ENCODE measurements around the gene PXN. TPM values are rescaled to one million over a fixed set of nuclear protein-coding genes. Genes with fewer than 3 reads are reported as not detected.

The PXN gene
- total and polyA plus RNA-seq, 2 of the 13 experiments (the other 11 are each of a cell fraction or from before 2014, with no cell fraction given) = 13.6 to 14.2 TPM

GRCh38 chr12:120223458-120224303, 41.8 kb downstream of the PXN start:
- no TSS peak for BruUV-seq (replicated peaks)
- intact Hi-C loops (cut with micrococcal nuclease; ENCODE audit: unreplicated experiment) = no loop called here
- TF ChIP-seq ZNF263 (CRISPR knock-in tag; IDR thresholded peaks at IDR 0.05) = peak; percentile 85
- TF ChIP-seq SSRP1 (CRISPR knock-in tag; IDR thresholded peaks at IDR 0.05) = no peak
- TF ChIP-seq ZNF530 (CRISPR knock-in tag; IDR thresholded peaks at IDR 0.05; ENCODE audit: low read depth) = no peak
- Histone ChIP-seq H3K9ac (ENCODE audit: insufficient read depth, low read depth, low read length) (no peak overlapping the region), H3K27me3 (ENCODE audit: control insufficient read depth in 1 of 2, insufficient read depth in 2 of 2, low read length in 2 of 2) (no peaks in the 10 kb centered on the region), H3K4me1 (ENCODE audit: insufficient read depth, low read length) (peaks cover 77% of the 10 kb centered on the region), H2AFZ (ENCODE audit: low read length) (no peak overlapping the region), H3K79me2 (ENCODE audit: insufficient read depth, low read length) (peaks cover 2% of the 10 kb centered on the region), H3K27ac (ENCODE audit: extremely low read length, insufficient read depth, low read length) (no peak overlapping the region), H3K9me3 (ENCODE audit: low read length) (no peaks in the 10 kb centered on the region), H4K20me1 (ENCODE audit: insufficient read depth, low read length) (no peaks in the 10 kb centered on the region), H3K36me3 (replicated peaks in 1 of 2; ENCODE audit: control insufficient read depth in 1 of 2, insufficient read depth in 2 of 2, low read length in 2 of 2) (peaks cover 15 to 29% of the 10 kb centered on the region in 2 experiments), H3K4me2 (ENCODE audit: low read depth, low read length) (no peak overlapping the region), H3K4me3 (replicated peaks in 1 of 3; ENCODE audit: insufficient read depth in 1 of 3, low read depth in 2 of 3, low read length in 3 of 3) (no peak overlapping the region)
- WGBS (ENCODE audit: low lambda C conversion rate) = 94% methylated on average over 16 of the region's 19 CpGs
- FAIRE-seq (no peak), ATAC-seq (no peak), DNase-seq (ENCODE audit: low spot score) (no peak)
- in situ Hi-C loops (cut with HindIII; ENCODE audit: extremely low pct_ligation_motif_present, low pct_unique_long_range_greater_than_20kb) = no loop called here
- CTCF ChIA-PET (ENCODE audit: low intra/inter-chr PET ratio, low total read pairs) = no interaction called here
- POLR2A ChIA-PET = interaction anchor here (1.2 to 8.2 kb wide), 2 partner anchors 24 to 42 kb away, joined by 3 to 115 read pairs; partner anchors contain the start of genes PXN and RPLP0

- no peaks in the 10 kb centered on the region for H3K9me3 ChIP-seq (ENCODE audit: low read length)
- H3K4me2 ChIP-seq (ENCODE audit: low read depth, low read length) = no peak overlapping the region
- no peaks in the 10 kb centered on the region for H3K27me3 ChIP-seq (ENCODE audit: control insufficient read depth in 1 of 2, insufficient read depth in 2 of 2, low read length in 2 of 2)
- intact Hi-C loops (cut with micrococcal nuclease; ENCODE audit: unreplicated experiment) = no loop called here
- H3K27ac ChIP-seq (ENCODE audit: extremely low read length, insufficient read depth, low read length) = no peak overlapping the region
- no peak overlapping the region for H2AFZ ChIP-seq (ENCODE audit: low read length)
- H3K4me3 ChIP-seq (replicated peaks in 1 of 3; ENCODE audit: insufficient read depth in 1 of 3, low read depth in 2 of 3, low read length in 3 of 3) = no peak overlapping the region
- 98% methylated on average over 8 of the region's 12 CpGs for WGBS (ENCODE audit: low lambda C conversion rate)
- DNase-seq (ENCODE audit: low spot score) = no peak
- peaks cover 15 to 29% of the 10 kb centered on the region in 2 experiments for H3K36me3 ChIP-seq (replicated peaks in 1 of 2; ENCODE audit: control insufficient read depth in 1 of 2, insufficient read depth in 2 of 2, low read length in 2 of 2)
- no peak for FAIRE-seq
- no peaks in the 10 kb centered on the region for H4K20me1 ChIP-seq (ENCODE audit: insufficient read depth, low read length)
- TF ChIP-seq RBM22 (optimal IDR thresholded peaks at IDR 0.05; ENCODE audit: low read length) (no peak), AGO2 (optimal IDR thresholded peaks at IDR 0.05; ENCODE audit: low read depth, low read length) (peak; percentile 30)
- no TSS peak for BruUV-seq (replicated peaks)
- ChIA-PET CTCF (ENCODE audit: low intra/inter-chr PET ratio, low total read pairs) (no interaction called here), POLR2A (interaction anchor here (0.7 to 8.2 kb wide), 2 partner anchors 23 to 69 kb away, joined by 4 to 115 read pairs; partner anchors contain the start of genes RNU4-2 and RPLP0)
- H3K79me2 ChIP-seq (ENCODE audit: insufficient read depth, low read length) = peaks cover 2% of the 10 kb centered on the region
- no peak for ATAC-seq
- no peak overlapping the region for H3K9ac ChIP-seq (ENCODE audit: insufficient read depth, low read depth, low read length)
- in situ Hi-C loops (cut with HindIII; ENCODE audit: extremely low pct_ligation_motif_present, low pct_unique_long_range_greater_than_20kb) = no loop called here
- peaks cover 72% of the 10 kb centered on the region for H3K4me1 ChIP-seq (ENCODE audit: insufficient read depth, low read length)
Observed at GRCh38 chr12:120222288-120222832, 43.2 kb downstream of the PXN start.

Measured in HepG2 (cell line).